Type B pancreatic cell (in vitro differentiated cells): ENCODE results near the gene MLXIP. TPM values are rescaled to one million over a fixed set of nuclear protein-coding genes. Genes with fewer than 3 reads are reported as not detected.
A peak's percentile ranks its signal among the peaks of the same experiment; 100 is the strongest.

ENCODE experiments used
- DNase-seq: peaks from one replicate; pipeline ENCODE4 v3.0.0; 2021; ENCODE audit warnings: mixed read lengths; ENCODE audit not compliant: unreplicated experiment; ENCODE audit errors: extremely low spot score
- H3K27ac Mint-ChIP-seq: 2 replicates; pipeline ENCODE4 v1.8.0; 2021; ENCODE audit warnings: mild to moderate bottlenecking, mixed read lengths
- H3K27me3 Mint-ChIP-seq: 2 replicates; pipeline ENCODE4 v1.8.0; 2021; ENCODE audit warnings: mixed read lengths
- H3K36me3 Mint-ChIP-seq: 2 replicates; pipeline ENCODE4 v1.8.0; 2021; ENCODE audit warnings: mixed read lengths
- H3K4me1 Mint-ChIP-seq: one replicate; pipeline ENCODE4 v1.8.0; 2021; ENCODE audit warnings: mixed read lengths; ENCODE audit not compliant: unreplicated experiment
- H3K4me3 Mint-ChIP-seq: 2 replicates; pipeline ENCODE4 v1.8.0; 2021; ENCODE audit warnings: mild to moderate bottlenecking, mixed read lengths
- H3K9me3 Mint-ChIP-seq: 2 replicates; pipeline ENCODE4 v1.8.0; 2021; ENCODE audit warnings: mixed read lengths
- total RNA-seq: library from RNA; stranded (reverse); gene quantifications from 2 replicates; pipeline ENCODE4 v1.2.1, GENCODE V29; 2021; ENCODE audit warnings: low replicate concordance
- TF ChIP-seq, protein P1 (sequence below): fragments of 200-600 bp; sonication (generic); conservative IDR thresholded peaks from 2 replicates; pipeline ENCODE4 v1.5.0; 2021; ENCODE audit warnings: antibody characterized with exemption, mild to moderate bottlenecking

MLXIP gene
- total RNA-seq, 1 donor from 2014 or later = 44.5 TPM

DNA sequence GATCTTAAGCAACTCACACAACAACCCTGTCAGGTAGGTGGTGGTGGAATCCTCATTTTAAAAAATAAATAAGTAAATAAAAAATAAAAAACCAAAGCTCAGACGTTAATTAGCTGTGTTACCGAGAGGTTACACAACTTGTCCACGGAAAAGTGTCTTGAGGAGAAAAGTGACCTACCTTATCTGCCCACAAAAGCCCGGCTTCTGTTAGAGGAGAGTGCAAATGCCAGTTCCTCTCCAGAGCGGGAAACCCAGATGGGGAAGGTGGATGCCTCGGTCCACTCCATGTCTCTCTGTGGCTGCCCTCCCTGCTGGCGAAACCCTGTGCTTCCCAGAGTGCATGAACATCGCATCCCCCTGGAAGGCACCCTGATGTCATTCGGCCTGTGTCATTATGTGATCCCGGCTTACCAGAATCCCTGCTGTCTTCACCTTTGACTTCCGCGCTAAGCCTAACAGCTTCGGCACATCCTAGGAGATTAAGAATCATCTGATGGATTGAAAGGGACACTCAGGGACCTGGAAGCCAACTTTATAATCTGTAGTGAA lies 6.4 kb downstream of the MLXIP start:
- no peak for DNase-seq
- Mint-ChIP-seq H3K27me3 (no peaks in the 10 kb centered on the region), H3K27ac (no peak overlapping the region), H3K36me3 (peaks cover 22% of the 10 kb centered on the region), H3K4me1 (peaks cover 40% of the 10 kb centered on the region), H3K4me3 (no peak overlapping the region), H3K9me3 (no peaks in the 10 kb centered on the region)
- TF ChIP-seq, protein P1, sequence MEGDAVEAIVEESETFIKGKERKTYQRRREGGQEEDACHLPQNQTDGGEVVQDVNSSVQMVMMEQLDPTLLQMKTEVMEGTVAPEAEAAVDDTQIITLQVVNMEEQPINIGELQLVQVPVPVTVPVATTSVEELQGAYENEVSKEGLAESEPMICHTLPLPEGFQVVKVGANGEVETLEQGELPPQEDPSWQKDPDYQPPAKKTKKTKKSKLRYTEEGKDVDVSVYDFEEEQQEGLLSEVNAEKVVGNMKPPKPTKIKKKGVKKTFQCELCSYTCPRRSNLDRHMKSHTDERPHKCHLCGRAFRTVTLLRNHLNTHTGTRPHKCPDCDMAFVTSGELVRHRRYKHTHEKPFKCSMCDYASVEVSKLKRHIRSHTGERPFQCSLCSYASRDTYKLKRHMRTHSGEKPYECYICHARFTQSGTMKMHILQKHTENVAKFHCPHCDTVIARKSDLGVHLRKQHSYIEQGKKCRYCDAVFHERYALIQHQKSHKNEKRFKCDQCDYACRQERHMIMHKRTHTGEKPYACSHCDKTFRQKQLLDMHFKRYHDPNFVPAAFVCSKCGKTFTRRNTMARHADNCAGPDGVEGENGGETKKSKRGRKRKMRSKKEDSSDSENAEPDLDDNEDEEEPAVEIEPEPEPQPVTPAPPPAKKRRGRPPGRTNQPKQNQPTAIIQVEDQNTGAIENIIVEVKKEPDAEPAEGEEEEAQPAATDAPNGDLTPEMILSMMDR = no peak

DNA sequence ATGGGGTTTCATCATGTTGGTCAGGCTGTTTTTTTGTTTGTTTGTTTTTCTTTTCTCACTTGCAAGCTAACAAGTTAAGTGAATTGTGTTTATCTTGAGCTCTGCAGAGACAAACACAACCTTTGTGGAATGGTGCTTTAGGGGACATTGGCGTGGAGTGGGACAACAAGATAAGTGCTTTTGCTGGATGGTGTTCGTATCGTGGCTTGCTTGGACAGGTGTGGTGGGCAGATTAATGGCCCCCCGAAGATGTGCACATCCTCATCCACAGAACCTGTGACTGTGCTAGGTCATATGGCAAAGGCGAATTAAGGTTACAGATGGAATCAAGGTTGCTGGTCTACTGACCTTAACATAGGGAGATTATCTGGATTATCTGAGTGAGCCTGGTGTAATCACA lies 7.0 kb downstream of the MLXIP start:
- Mint-ChIP-seq H3K4me1 (peaks cover 35% of the 10 kb centered on the region), H3K36me3 (peaks cover 23% of the 10 kb centered on the region), H3K27ac (no peak overlapping the region), H3K9me3 (no peaks in the 10 kb centered on the region), H3K4me3 (no peak overlapping the region), H3K27me3 (no peaks in the 10 kb centered on the region)
- TF ChIP-seq, protein P1 = no peak
- DNase-seq = no peak

DNA sequence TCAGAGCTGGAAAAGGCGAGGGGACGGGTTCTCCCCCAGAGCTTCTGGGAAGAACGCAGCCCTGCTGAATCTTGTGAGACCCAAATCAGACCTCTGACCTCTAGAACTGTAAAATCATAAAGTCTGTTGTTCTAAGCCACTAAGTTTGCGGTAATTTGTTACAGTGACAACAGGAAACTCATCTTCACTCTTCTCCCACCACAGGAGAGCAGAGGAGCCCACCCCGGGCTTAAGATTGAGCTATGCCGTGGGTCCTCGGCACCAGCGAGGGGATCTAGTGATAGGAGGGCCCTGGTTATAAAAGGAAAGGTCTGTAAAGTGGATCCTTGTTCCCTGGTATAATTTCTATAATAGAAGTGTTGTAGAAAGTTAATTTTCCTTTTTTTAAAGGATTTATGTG lies 7.6 kb downstream of the MLXIP start:
- Mint-ChIP-seq H3K27ac (no peak overlapping the region), H3K4me3 (no peak overlapping the region), H3K9me3 (no peaks in the 10 kb centered on the region), H3K27me3 (no peaks in the 10 kb centered on the region), H3K4me1 (peaks cover 37% of the 10 kb centered on the region), H3K36me3 (peaks cover 26% of the 10 kb centered on the region)
- TF ChIP-seq, protein P1 = no peak
- no peak for DNase-seq

DNA sequence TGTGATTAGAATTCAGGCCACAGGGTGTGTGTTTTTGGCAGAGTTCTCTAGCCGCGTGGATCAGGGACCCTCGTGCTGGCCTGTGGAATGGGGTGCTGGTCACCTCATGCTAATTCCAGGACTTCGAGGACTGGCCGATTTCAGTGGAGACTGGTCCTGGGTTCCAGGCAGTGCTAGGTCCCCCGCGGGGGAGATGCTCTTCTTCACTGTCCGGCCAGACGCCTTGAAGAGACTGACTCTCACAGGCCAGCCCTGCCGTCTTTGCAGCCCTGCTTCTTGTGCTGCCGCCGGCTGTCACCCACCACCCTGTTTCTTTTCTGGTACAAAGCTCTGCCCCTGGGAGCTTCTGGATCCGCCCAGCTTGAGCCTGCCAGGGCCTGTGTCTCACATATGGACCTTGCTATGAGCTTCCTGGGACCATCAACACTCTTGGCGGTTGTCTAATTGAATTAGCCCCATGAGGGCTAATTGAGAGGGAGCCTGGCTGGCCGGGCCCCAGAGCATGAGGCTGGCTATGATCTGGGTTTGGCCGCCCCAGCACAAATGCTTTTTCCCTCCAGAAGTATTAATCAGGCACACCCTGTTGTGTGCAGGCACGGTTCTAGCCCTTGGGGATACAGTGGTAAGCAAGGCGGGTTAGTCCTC lies 8.2 kb downstream of the MLXIP start:
- H3K27ac Mint-ChIP-seq = peak overlapping the region; percentile 72
- H3K36me3 Mint-ChIP-seq = peaks cover 26% of the 10 kb centered on the region
- no peaks in the 10 kb centered on the region for H3K9me3 Mint-ChIP-seq
- TF ChIP-seq, protein P1 = no peak
- peaks cover 35% of the 10 kb centered on the region for H3K4me1 Mint-ChIP-seq
- no peaks in the 10 kb centered on the region for H3K27me3 Mint-ChIP-seq
- no peak overlapping the region for H3K4me3 Mint-ChIP-seq
- DNase-seq = no peak

DNA sequence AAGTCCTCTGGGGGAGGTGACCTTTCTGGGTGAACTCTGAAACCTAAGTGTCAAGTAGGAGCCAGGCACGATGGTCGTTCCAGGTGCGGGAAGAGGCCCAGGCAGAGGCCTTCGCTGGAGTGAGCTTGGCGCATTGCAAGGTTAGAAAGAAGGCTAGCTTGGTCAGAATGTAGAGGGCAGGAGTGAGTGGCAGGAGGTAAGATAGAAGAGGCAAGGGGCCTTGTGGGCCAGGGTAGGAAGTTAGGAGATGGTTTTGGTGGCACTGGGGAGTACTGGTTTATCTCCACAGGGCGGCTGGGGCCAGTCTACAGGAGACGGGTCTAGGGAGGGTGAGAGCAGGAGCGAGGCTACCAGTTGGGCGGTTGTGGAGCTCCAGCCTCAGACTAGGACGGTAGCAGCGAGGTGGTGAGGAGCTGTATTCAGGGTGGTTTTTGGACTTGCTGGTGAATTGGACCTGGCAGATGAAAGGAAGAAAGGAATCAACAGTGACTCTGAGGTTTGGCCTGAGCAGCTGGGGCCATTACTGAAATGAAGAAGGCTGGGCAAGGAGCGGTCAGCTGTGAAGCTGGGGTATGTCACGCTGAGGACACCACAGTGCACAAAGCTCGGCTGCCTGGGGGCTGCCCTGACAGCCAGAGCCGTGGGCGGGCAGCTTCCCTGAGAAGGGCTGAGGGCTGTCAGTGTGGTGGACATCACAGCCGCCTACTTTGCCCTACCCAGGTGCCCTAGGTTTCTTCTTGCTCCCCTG lies 9.0 kb downstream of the MLXIP start:
- Mint-ChIP-seq H3K27ac (peak overlapping the region; percentile 72), H3K36me3 (peaks cover 26% of the 10 kb centered on the region), H3K27me3 (no peaks in the 10 kb centered on the region), H3K4me1 (peaks cover 26% of the 10 kb centered on the region), H3K9me3 (no peaks in the 10 kb centered on the region), H3K4me3 (no peak overlapping the region)
- no peak for DNase-seq
- TF ChIP-seq, protein P1 = no peak
